Endodermal cell (in vitro differentiated cells): Measurements from ENCODE around the gene ABLIM3. TPM values are rescaled to one million over a fixed set of nuclear protein-coding genes. Genes with fewer than 3 reads are reported as not detected.

Experiments
- DNase-seq: peaks from one replicate; pipeline ENCODE4 v3.0.0-alpha.2; 2017
- H3K27ac ChIP-seq: 2 replicates; pipeline ENCODE4 v1.5.1; 2013; ENCODE audit warnings: mild to moderate bottlenecking, low read depth, low read length, moderate library complexity
- H3K27me3 ChIP-seq: 2 replicates; pipeline ENCODE4 v1.6.1; 2013; ENCODE audit warnings: mild to moderate bottlenecking, low read length, moderate library complexity; ENCODE audit not compliant: insufficient read depth, control insufficient read depth, poor library complexity, severe bottlenecking
- H3K36me3 ChIP-seq: 2 replicates; pipeline ENCODE4 v1.7.0; 2013; ENCODE audit warnings: mild to moderate bottlenecking, low read length, moderate library complexity; ENCODE audit not compliant: control insufficient read depth, insufficient read depth
- H3K4me1 ChIP-seq: one replicate; pipeline ENCODE4 v1.7.0; 2013; ENCODE audit warnings: low read length; ENCODE audit not compliant: control insufficient read depth, insufficient read depth
- H3K4me3 ChIP-seq: 2 replicates; pipeline ENCODE4 v1.5.1; 2013; ENCODE audit warnings: mild to moderate bottlenecking, low read length, moderate library complexity
- H3K9ac ChIP-seq: 2 replicates; pipeline ENCODE4 v1.6.1; 2013; ENCODE audit warnings: mild to moderate bottlenecking, low read length, moderate library complexity; ENCODE audit not compliant: poor library complexity, severe bottlenecking; ENCODE audit errors: extremely low read depth
- H3K9me3 ChIP-seq: 2 replicates; pipeline ENCODE4 v1.6.1; 2013; ENCODE audit warnings: mild to moderate bottlenecking, low read length, moderate library complexity; ENCODE audit not compliant: control insufficient read depth
- H3K27ac Mint-ChIP-seq: 2 replicates; pipeline ENCODE4 v1.8.0; 2020; ENCODE audit warnings: mixed read lengths
- H3K27me3 Mint-ChIP-seq: 2 replicates; pipeline ENCODE4 v1.8.0; 2021; ENCODE audit warnings: mild to moderate bottlenecking, mixed read lengths; ENCODE audit not compliant: insufficient read depth
- H3K36me3 Mint-ChIP-seq: 2 replicates; pipeline ENCODE4 v1.8.0; 2020; ENCODE audit warnings: low read depth, mixed read lengths
- H3K4me1 Mint-ChIP-seq: 2 replicates; pipeline ENCODE4 v1.8.0; 2020; ENCODE audit warnings: mixed read lengths
- H3K4me3 Mint-ChIP-seq: 2 replicates; pipeline ENCODE4 v1.8.0; 2020; ENCODE audit warnings: mild to moderate bottlenecking, moderate library complexity, mixed read lengths
- H3K9me3 Mint-ChIP-seq: 2 replicates; pipeline ENCODE4 v1.8.0; 2020; ENCODE audit warnings: mild to moderate bottlenecking, mixed read lengths
- CTCF ChIP-seq: fragments of 200-600 bp; sonication (generic); conservative IDR thresholded peaks from 2 replicates; pipeline ENCODE4 v1.5.0; 2021; ENCODE audit warnings: antibody characterized with exemption, mild to moderate bottlenecking
- WGBS, 2 experiments: methylation state at CpG; one replicate each; pipeline versions ENCODE4 v1.1.5 to v1.1.7; 2013; ENCODE audit warnings: missing lambda C conversion rate in 2 of 2, mixed read lengths in 1 of 2; ENCODE audit not compliant: insufficient coverage in 1 of 2, insufficient read length in 1 of 2; 5-methylcytosine and 5-hydroxymethylcytosine counted together
- total RNA-seq, 2 donors: library from RNA; stranded (reverse); fragmentation: NEBNext Ultra II Directional in 1 of 2; extraction: Animal tissue kit (Norgen Biotek cat#: 25700) in 1 of 2; gene quantifications; 2 replicates in 1 of 2; 3 replicates in 1 of 2; pipeline ENCODE4 v1.2.1, GENCODE V29; 2021

Gene ABLIM3
- total RNA-seq, 2 donors from 2014 or later = 0.24 to 0.66 TPM

GRCh38 chr5:149099920-149100319 is 41.4 kb upstream of the ABLIM3 start:
- H3K9me3 Mint-ChIP-seq = peaks cover 37% of the 10 kb centered on the region
- no peak for DNase-seq
- peaks cover 31% of the 10 kb centered on the region for H3K27me3 ChIP-seq
- H3K9me3 ChIP-seq = peaks cover 51% of the 10 kb centered on the region
- H3K27ac ChIP-seq = no peak overlapping the region
- no peaks in the 10 kb centered on the region for H3K36me3 ChIP-seq
- no peak overlapping the region for H3K4me3 Mint-ChIP-seq
- H3K4me1 Mint-ChIP-seq = no peaks in the 10 kb centered on the region
- no peaks in the 10 kb centered on the region for H3K36me3 Mint-ChIP-seq
- TF ChIP-seq CTCF = no peak
- H3K27me3 Mint-ChIP-seq = peaks cover 55% of the 10 kb centered on the region
- no peaks in the 10 kb centered on the region for H3K4me1 ChIP-seq
- H3K27ac Mint-ChIP-seq = no peak overlapping the region
- no peak overlapping the region for H3K4me3 ChIP-seq
- H3K9ac ChIP-seq = no peak overlapping the region

- H3K4me3 Mint-ChIP-seq = no peak overlapping the region
- no peaks in the 10 kb centered on the region for H3K4me1 ChIP-seq
- DNase-seq = no peak
These were observed 41.0 kb upstream of the ABLIM3 start for GRCh38 chr5:149100331-149100730.

GRCh38 chr5:149108651-149109280 is 32.5 kb upstream of the ABLIM3 start:
- 84 to 94% methylated on average over 2 of the region's 2 CpGs for WGBS, 2 experiments
- Histone ChIP-seq H3K36me3 (no peaks in the 10 kb centered on the region), H3K4me3 (no peak overlapping the region), H3K27ac (no peak overlapping the region), H3K9me3 (no peaks in the 10 kb centered on the region), H3K9ac (no peak overlapping the region), H3K27me3 (peaks cover 28% of the 10 kb centered on the region), H3K4me1 (no peaks in the 10 kb centered on the region)
- no peak for DNase-seq
- Mint-ChIP-seq H3K36me3 (no peaks in the 10 kb centered on the region), H3K27ac (no peak overlapping the region), H3K27me3 (peaks cover 21% of the 10 kb centered on the region), H3K4me1 (no peaks in the 10 kb centered on the region), H3K4me3 (no peak overlapping the region), H3K9me3 (no peaks in the 10 kb centered on the region)
- TF ChIP-seq CTCF = no peak

More at GRCh38 chr5:149100331-149100730, 41.0 kb upstream of the ABLIM3 start:
- Histone ChIP-seq H3K9ac (no peak overlapping the region), H3K27me3 (peaks cover 27% of the 10 kb centered on the region), H3K36me3 (no peaks in the 10 kb centered on the region), H3K27ac (no peak overlapping the region), H3K9me3 (peaks cover 51% of the 10 kb centered on the region), H3K4me3 (no peak overlapping the region)
- Mint-ChIP-seq H3K27me3 (peaks cover 52% of the 10 kb centered on the region), H3K9me3 (peaks cover 37% of the 10 kb centered on the region), H3K36me3 (no peaks in the 10 kb centered on the region), H3K27ac (no peak overlapping the region), H3K4me1 (no peaks in the 10 kb centered on the region)
- no peak for TF ChIP-seq CTCF
